Measurements from ENCODE around the gene BABAM2.

- TF ChIP-seq EZH2phosphoT487 (IDR thresholded peaks at IDR 0.05; ENCODE audit: borderline replicate concordance, low read length) (no peak), EZH2 (IDR thresholded peaks at IDR 0.05; ENCODE audit: low read length, unreplicated experiment) (no peak)
- TF ChIP-seq, protein P1, sequence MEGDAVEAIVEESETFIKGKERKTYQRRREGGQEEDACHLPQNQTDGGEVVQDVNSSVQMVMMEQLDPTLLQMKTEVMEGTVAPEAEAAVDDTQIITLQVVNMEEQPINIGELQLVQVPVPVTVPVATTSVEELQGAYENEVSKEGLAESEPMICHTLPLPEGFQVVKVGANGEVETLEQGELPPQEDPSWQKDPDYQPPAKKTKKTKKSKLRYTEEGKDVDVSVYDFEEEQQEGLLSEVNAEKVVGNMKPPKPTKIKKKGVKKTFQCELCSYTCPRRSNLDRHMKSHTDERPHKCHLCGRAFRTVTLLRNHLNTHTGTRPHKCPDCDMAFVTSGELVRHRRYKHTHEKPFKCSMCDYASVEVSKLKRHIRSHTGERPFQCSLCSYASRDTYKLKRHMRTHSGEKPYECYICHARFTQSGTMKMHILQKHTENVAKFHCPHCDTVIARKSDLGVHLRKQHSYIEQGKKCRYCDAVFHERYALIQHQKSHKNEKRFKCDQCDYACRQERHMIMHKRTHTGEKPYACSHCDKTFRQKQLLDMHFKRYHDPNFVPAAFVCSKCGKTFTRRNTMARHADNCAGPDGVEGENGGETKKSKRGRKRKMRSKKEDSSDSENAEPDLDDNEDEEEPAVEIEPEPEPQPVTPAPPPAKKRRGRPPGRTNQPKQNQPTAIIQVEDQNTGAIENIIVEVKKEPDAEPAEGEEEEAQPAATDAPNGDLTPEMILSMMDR (conservative IDR thresholded peaks at IDR 0.05; ENCODE audit: low read depth, low read length): no peak
Observed at GRCh38 chr2:28354920-28355520, 464.5 kb downstream of the BABAM2 start.

All from PC-3 (cell line).